ENCODE measurements around the gene C12orf75. TPM values are rescaled to one million over a fixed set of nuclear protein-coding genes. Genes with fewer than 3 reads are reported as not detected.
"Not testable (repeated sequence)": the region's sequence is repeated elsewhere in the genome, so short reads cannot be mapped to it uniquely, and the experiment has no call there.

Gene C12orf75
- total and polyA plus RNA-seq, 10 of the 15 experiments (the other 5 are each of a cell fraction or from before 2014, with no cell fraction given): 40.7 to 411 (median 159) TPM

DNA sequence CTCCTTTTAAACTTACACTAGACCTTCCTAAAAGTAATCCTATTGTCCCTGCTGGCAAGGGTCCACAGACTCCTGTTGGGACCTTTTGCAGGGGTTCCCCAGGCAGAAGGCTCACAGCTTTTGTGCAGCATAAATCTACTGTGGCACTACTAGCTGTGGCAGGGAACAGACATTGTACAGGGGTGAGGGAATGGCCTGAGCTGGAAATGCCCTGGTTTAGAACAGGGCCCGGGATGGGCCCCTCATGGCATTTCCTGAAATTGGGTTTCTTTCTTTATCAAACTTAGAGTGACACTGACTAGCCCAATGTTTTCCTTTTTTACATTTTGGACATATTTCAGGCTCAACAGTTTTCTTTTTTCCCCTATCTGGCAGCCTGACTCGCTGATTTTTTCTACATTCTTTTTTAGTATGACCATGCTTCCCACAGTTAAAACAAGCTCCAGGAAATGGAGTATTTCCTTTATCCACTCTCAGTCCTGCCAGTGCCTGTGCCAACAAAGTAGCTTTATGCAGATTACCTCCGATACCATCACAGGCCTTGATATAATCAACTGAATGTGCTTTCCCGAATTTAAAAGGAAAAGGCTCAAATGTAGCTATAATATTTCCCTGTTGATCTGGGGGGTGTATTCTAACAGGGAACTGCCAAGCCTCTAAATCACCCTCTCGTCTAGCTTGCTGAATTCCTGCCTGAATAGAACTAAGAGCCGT lies 22.7 kb upstream of the C12orf75 start:
- H3K9ac ChIP-seq (ENCODE audit: control insufficient read depth, insufficient read depth, low read length); H3K4me3 ChIP-seq; in situ Hi-C loops (cut with MboI); H4K20me1 ChIP-seq (ENCODE audit: control insufficient read depth, insufficient read depth); RAD21 ChIA-PET (ENCODE audit: unreplicated experiment); SMC1A ChIA-PET (ENCODE audit: uncharacterized antibody, unreplicated experiment); H3K27me3 ChIP-seq (replicated peaks in 1 of 2; ENCODE audit: control insufficient read depth in 2 of 2, insufficient read depth in 2 of 2, low read length in 1 of 2); H3K36me3 ChIP-seq (ENCODE audit: control insufficient read depth in 2 of 2, insufficient read depth in 2 of 2, low read length in 1 of 2); H3K4me1 ChIP-seq (ENCODE audit: control insufficient read depth, insufficient read depth, low read length); DNase-seq (ENCODE audit: low read depth, low spot score); FAIRE-seq; BruUV-seq (replicated peaks); H3K79me2 ChIP-seq (ENCODE audit: control insufficient read depth, insufficient read depth, low read length); H3K27ac ChIP-seq (ENCODE audit: control insufficient read depth, insufficient read depth); ATAC-seq; H2AFZ ChIP-seq (ENCODE audit: control insufficient read depth, low read depth, low read length); POLR2A ChIA-PET; CTCF ChIA-PET; H3K9me3 ChIP-seq (replicated peaks; ENCODE audit: control insufficient read depth, insufficient read depth, low read length); intact Hi-C loops (cut with micrococcal nuclease; ENCODE audit: unreplicated experiment); H3K4me2 ChIP-seq (ENCODE audit: control insufficient read depth, insufficient read depth): not testable (repeated sequence)
- 36% methylated on average over 6 of the region's 6 CpGs for WGBS (ENCODE audit: insufficient coverage, insufficient replicate concordance, low lambda C conversion rate, missing lambda C conversion rate)

DNA sequence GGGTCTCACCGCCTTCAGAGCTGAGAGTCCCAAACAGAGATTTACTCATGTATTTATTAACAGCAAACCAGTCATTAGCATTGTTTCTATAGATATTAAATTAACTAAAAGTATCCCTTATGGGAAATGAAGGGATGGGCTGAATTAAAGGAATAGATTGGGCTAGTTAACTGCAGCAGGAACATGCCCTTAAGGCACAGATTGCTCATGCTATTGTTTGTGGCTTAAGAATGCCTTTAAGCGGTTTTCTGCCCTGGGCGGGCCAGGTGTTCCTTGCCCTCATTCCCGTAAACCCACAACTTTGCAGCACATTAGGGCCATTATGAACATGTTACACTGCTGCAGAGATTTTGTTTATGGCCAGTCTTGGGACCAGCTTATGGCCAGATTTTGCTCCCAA lies 21.7 kb upstream of the C12orf75 start:
- RAD21 ChIA-PET (ENCODE audit: unreplicated experiment); H3K9me3 ChIP-seq (replicated peaks; ENCODE audit: control insufficient read depth, insufficient read depth, low read length); POLR2A ChIA-PET; BruUV-seq (replicated peaks); intact Hi-C loops (cut with micrococcal nuclease; ENCODE audit: unreplicated experiment); FAIRE-seq; in situ Hi-C loops (cut with MboI); DNase-seq (ENCODE audit: low read depth, low spot score); H3K27me3 ChIP-seq (replicated peaks in 1 of 2; ENCODE audit: control insufficient read depth in 2 of 2, insufficient read depth in 2 of 2, low read length in 1 of 2); CTCF ChIA-PET; H4K20me1 ChIP-seq (ENCODE audit: control insufficient read depth, insufficient read depth); H3K79me2 ChIP-seq (ENCODE audit: control insufficient read depth, insufficient read depth, low read length); H3K27ac ChIP-seq (ENCODE audit: control insufficient read depth, insufficient read depth); H3K9ac ChIP-seq (ENCODE audit: control insufficient read depth, insufficient read depth, low read length); ATAC-seq; H3K4me2 ChIP-seq (ENCODE audit: control insufficient read depth, insufficient read depth); H2AFZ ChIP-seq (ENCODE audit: control insufficient read depth, low read depth, low read length); H3K4me3 ChIP-seq; SMC1A ChIA-PET (ENCODE audit: uncharacterized antibody, unreplicated experiment); H3K36me3 ChIP-seq (ENCODE audit: control insufficient read depth in 2 of 2, insufficient read depth in 2 of 2, low read length in 1 of 2); H3K4me1 ChIP-seq (ENCODE audit: control insufficient read depth, insufficient read depth, low read length): not testable (repeated sequence)
- WGBS (ENCODE audit: insufficient coverage, insufficient replicate concordance, low lambda C conversion rate, missing lambda C conversion rate): 88% methylated on average over 4 of the region's 4 CpGs

DNA sequence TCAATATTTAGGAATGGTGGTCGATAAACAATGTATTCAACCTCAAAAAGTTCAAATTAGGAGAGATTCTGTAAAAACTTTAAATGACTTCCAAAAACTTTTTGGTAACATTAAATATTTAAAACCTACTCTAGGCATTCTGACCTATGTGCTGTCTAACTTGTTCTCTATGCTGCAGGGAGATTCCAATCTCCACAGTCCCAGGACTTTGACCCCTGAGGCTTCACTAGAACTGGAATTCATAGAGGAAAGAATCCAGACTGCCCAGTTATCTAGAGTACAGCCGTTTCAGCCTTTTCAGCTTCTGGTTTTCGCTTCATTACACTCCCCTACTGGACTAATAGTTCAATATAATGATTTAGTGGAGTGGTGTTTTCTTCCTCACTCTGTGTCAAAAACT lies 21.1 kb upstream of the C12orf75 start:
- H3K4me1 ChIP-seq (ENCODE audit: control insufficient read depth, insufficient read depth, low read length); BruUV-seq (replicated peaks); FAIRE-seq; H3K27ac ChIP-seq (ENCODE audit: control insufficient read depth, insufficient read depth); H3K36me3 ChIP-seq (ENCODE audit: control insufficient read depth in 2 of 2, insufficient read depth in 2 of 2, low read length in 1 of 2); H2AFZ ChIP-seq (ENCODE audit: control insufficient read depth, low read depth, low read length); H3K9ac ChIP-seq (ENCODE audit: control insufficient read depth, insufficient read depth, low read length); H4K20me1 ChIP-seq (ENCODE audit: control insufficient read depth, insufficient read depth); ATAC-seq; H3K79me2 ChIP-seq (ENCODE audit: control insufficient read depth, insufficient read depth, low read length); POLR2A ChIA-PET; in situ Hi-C loops (cut with MboI); H3K9me3 ChIP-seq (replicated peaks; ENCODE audit: control insufficient read depth, insufficient read depth, low read length); DNase-seq (ENCODE audit: low read depth, low spot score); RAD21 ChIA-PET (ENCODE audit: unreplicated experiment); intact Hi-C loops (cut with micrococcal nuclease; ENCODE audit: unreplicated experiment); CTCF ChIA-PET; H3K27me3 ChIP-seq (replicated peaks in 1 of 2; ENCODE audit: control insufficient read depth in 2 of 2, insufficient read depth in 2 of 2, low read length in 1 of 2); H3K4me2 ChIP-seq (ENCODE audit: control insufficient read depth, insufficient read depth); H3K4me3 ChIP-seq; SMC1A ChIA-PET (ENCODE audit: uncharacterized antibody, unreplicated experiment): not testable (repeated sequence)
- 7% methylated on average over 3 of the region's 3 CpGs for WGBS (ENCODE audit: insufficient coverage, insufficient replicate concordance, low lambda C conversion rate, missing lambda C conversion rate)

DNA sequence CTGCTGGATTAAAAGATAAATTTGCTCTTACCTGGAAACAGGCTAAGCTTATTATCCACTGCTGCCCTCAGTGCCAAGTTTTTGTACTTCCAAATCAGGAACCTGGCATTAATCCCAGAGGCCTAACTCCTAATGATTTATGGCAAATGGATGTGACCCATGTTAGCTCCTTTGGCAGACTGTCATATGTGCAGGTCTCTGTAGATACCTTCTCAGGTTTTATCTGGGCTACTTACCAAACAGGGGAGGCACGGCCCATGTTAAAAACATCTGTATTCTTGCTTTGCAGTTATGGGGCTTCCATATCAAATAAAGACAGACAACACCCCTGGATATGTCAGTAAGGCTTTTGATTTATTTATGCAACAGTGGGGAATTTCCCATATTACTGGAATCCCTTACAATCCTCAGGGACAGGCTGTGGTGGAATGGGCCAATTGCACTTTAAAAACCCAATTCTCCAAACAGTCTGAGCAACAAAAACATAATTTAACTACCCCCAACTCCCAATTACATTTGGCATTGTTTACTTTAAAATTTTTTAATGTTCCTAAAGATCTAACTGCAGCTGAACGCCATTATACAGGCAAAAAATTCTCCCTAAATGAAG lies 19.9 kb upstream of the C12orf75 start:
- 100% methylated on average over 2 of the region's 2 CpGs for WGBS (ENCODE audit: insufficient coverage, insufficient replicate concordance, low lambda C conversion rate, missing lambda C conversion rate)
- CTCF ChIA-PET; POLR2A ChIA-PET; FAIRE-seq; H2AFZ ChIP-seq (ENCODE audit: control insufficient read depth, low read depth, low read length); H3K79me2 ChIP-seq (ENCODE audit: control insufficient read depth, insufficient read depth, low read length); DNase-seq (ENCODE audit: low read depth, low spot score); H3K27ac ChIP-seq (ENCODE audit: control insufficient read depth, insufficient read depth); H3K36me3 ChIP-seq (ENCODE audit: control insufficient read depth in 2 of 2, insufficient read depth in 2 of 2, low read length in 1 of 2); intact Hi-C loops (cut with micrococcal nuclease; ENCODE audit: unreplicated experiment); H3K4me3 ChIP-seq; H3K27me3 ChIP-seq (replicated peaks in 1 of 2; ENCODE audit: control insufficient read depth in 2 of 2, insufficient read depth in 2 of 2, low read length in 1 of 2); H3K4me1 ChIP-seq (ENCODE audit: control insufficient read depth, insufficient read depth, low read length); RAD21 ChIA-PET (ENCODE audit: unreplicated experiment); in situ Hi-C loops (cut with MboI); H3K9ac ChIP-seq (ENCODE audit: control insufficient read depth, insufficient read depth, low read length); H3K4me2 ChIP-seq (ENCODE audit: control insufficient read depth, insufficient read depth); H3K9me3 ChIP-seq (replicated peaks; ENCODE audit: control insufficient read depth, insufficient read depth, low read length); ATAC-seq; BruUV-seq (replicated peaks); H4K20me1 ChIP-seq (ENCODE audit: control insufficient read depth, insufficient read depth): not testable (repeated sequence)
- SMC1A ChIA-PET (ENCODE audit: uncharacterized antibody, unreplicated experiment): interaction anchor here (0.6 to 0.7 kb wide), 2 partner anchors 43 to 803 kb away, joined by 3 read pairs; no protein-coding TSS in a partner anchor
